Stimulated activated naive CD8-positive, alpha-beta T cell treated with anti-CD3 and anti-CD28 coated beads, Interleukin-15, Interleukin-2, amounts not matched to agents 100 ng/mL and 50 ng/mL, for 24 hours (primary cell): ENCODE data around the gene TRDN.

Experiments
- H3K27ac Mint-ChIP-seq: one replicate; pipeline ENCODE4 v1.8.0; 2021; ENCODE audit warnings: mild to moderate bottlenecking, mixed read lengths
- H3K27me3 Mint-ChIP-seq: one replicate; pipeline ENCODE4 v1.8.0; 2021; ENCODE audit warnings: mixed read lengths
- H3K36me3 Mint-ChIP-seq: one replicate; pipeline ENCODE4 v1.8.0; 2021; ENCODE audit warnings: low read depth, mixed read lengths
- H3K4me1 Mint-ChIP-seq: one replicate; pipeline ENCODE4 v1.8.0; 2021; ENCODE audit warnings: low read depth, mixed read lengths
- H3K4me3 Mint-ChIP-seq: one replicate; pipeline ENCODE4 v1.8.0; 2021; ENCODE audit warnings: mild to moderate bottlenecking, mixed read lengths
- H3K9me3 Mint-ChIP-seq: one replicate; pipeline ENCODE4 v1.8.0; 2021; ENCODE audit warnings: mixed read lengths

Gene TRDN, protein sequence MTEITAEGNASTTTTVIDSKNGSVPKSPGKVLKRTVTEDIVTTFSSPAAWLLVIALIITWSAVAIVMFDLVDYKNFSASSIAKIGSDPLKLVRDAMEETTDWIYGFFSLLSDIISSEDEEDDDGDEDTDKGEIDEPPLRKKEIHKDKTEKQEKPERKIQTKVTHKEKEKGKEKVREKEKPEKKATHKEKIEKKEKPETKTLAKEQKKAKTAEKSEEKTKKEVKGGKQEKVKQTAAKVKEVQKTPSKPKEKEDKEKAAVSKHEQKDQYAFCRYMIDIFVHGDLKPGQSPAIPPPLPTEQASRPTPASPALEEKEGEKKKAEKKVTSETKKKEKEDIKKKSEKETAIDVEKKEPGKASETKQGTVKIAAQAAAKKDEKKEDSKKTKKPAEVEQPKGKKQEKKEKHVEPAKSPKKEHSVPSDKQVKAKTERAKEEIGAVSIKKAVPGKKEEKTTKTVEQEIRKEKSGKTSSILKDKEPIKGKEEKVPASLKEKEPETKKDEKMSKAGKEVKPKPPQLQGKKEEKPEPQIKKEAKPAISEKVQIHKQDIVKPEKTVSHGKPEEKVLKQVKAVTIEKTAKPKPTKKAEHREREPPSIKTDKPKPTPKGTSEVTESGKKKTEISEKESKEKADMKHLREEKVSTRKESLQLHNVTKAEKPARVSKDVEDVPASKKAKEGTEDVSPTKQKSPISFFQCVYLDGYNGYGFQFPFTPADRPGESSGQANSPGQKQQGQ

GRCh38 chr6:123636782-123637181 lies at the start of gene TRDN:
TRDN (minus strand) TSS chr6:123636950; CDS start chr6:123636775, 175 bp downstream.
- no peak within 1 kb of the TSS for H3K4me3 Mint-ChIP-seq
- H3K36me3 Mint-ChIP-seq = no peaks in the 10 kb centered on the region
- H3K27me3 Mint-ChIP-seq = no peaks in the 10 kb centered on the region
- H3K27ac Mint-ChIP-seq = no peak within 1 kb of the TSS
- H3K9me3 Mint-ChIP-seq = peaks cover 3% of the 10 kb centered on the region
- no peaks in the 10 kb centered on the region for H3K4me1 Mint-ChIP-seq

DNA sequence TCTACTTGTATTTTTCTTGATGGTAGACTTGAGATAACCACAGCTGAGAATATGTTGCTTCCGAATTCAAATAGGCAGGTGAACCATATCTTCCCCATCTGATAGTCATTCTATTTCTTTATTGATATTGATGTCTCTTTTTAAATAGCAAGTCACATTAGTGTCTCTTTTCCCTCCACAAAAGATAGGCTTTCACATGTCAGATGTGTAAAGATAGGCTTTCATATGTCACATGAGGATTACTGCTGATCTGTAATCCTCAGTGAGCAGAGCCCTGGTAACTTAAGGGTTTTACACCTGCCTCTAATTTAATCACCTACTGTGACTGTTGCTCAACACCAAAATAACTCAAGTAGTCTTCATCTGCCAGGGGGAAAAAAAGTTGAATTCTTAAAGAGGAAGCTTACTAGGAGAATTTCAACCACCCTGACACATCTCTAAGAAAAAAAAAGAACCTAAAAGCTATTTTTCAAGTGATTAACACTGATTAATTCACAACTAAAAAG lies 45.3 kb upstream of the TRDN start:
- no peaks in the 10 kb centered on the region for H3K9me3 Mint-ChIP-seq
- H3K4me3 Mint-ChIP-seq = no peak overlapping the region
- H3K27ac Mint-ChIP-seq = no peak overlapping the region
- H3K36me3 Mint-ChIP-seq = no peaks in the 10 kb centered on the region
- no peaks in the 10 kb centered on the region for H3K4me1 Mint-ChIP-seq
- H3K27me3 Mint-ChIP-seq = no peaks in the 10 kb centered on the region

DNA sequence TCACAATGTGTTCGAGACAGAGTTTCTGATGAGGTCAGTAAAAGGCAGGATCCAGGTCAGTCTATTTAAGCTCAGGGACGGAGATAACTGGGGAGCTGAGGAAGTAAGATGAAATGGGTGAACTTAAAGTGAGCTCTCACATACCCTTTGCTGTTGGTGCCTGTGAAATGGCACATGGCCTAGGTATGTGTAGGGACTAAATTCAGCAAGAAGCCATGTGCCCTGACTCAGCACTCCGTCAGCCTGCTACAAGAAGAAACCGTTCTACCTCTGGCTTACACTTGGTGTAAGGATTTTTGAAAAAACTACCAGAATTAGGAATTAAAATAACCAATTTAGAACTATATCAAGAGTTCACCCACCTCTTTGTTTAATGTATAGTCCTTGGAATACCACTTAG lies 41.1 kb upstream of the TRDN start:
- no peak overlapping the region for H3K27ac Mint-ChIP-seq
- H3K36me3 Mint-ChIP-seq = no peaks in the 10 kb centered on the region
- no peaks in the 10 kb centered on the region for H3K4me1 Mint-ChIP-seq
- peaks cover 11% of the 10 kb centered on the region for H3K9me3 Mint-ChIP-seq
- no peak overlapping the region for H3K4me3 Mint-ChIP-seq
- H3K27me3 Mint-ChIP-seq = no peaks in the 10 kb centered on the region

DNA sequence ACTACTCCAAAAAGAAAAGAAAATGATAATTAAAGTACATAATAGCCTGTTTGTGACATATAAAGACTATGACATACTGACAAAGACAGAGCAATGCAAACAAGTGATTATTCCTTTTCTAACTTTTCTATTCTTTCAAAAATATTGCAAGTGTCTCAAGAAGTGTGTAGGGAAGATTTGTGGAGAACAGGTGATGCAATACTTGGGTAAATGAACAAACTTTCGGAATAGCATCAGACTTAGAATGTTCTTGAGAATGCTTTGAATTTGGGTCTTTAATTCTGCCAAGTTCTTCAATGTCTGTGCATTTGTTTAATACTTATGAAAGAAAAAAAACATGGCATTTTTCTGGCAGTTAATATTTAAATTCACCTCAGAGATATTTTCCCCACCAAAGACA lies 40.0 kb upstream of the TRDN start:
- Mint-ChIP-seq H3K27ac (no peak overlapping the region), H3K4me1 (no peaks in the 10 kb centered on the region), H3K36me3 (no peaks in the 10 kb centered on the region), H3K4me3 (no peak overlapping the region), H3K9me3 (peaks cover 11% of the 10 kb centered on the region), H3K27me3 (no peaks in the 10 kb centered on the region)

- no peak overlapping the region for H3K27ac Mint-ChIP-seq
- H3K4me1 Mint-ChIP-seq = no peaks in the 10 kb centered on the region
- no peak overlapping the region for H3K4me3 Mint-ChIP-seq
- H3K9me3 Mint-ChIP-seq = no peaks in the 10 kb centered on the region
- H3K27me3 Mint-ChIP-seq = no peaks in the 10 kb centered on the region
- H3K36me3 Mint-ChIP-seq = no peaks in the 10 kb centered on the region
These were observed 32.3 kb upstream of the TRDN start for GRCh38 chr6:123668965-123669591.

DNA sequence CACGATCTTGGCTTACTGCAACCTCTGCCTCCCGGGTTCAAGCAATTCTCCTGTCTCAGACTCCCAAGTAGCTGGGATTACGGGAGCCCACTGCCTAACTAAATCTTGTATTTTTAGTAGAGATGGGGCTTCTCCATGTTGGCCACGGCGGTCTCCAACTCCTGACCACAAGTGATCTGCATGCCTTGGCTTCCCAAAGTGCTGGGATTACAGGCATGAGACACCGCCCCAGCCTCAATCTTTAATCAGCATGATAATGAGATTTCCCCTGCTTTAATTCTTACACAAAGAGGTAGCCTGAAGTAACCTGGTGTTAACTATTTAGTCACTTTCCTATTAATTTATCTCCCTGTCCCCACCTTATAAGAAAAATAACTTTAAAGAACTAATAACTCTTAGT lies 31.3 kb upstream of the TRDN start:
- H3K36me3 Mint-ChIP-seq = no peaks in the 10 kb centered on the region
- no peaks in the 10 kb centered on the region for H3K9me3 Mint-ChIP-seq
- no peaks in the 10 kb centered on the region for H3K4me1 Mint-ChIP-seq
- H3K4me3 Mint-ChIP-seq = no peak overlapping the region
- H3K27me3 Mint-ChIP-seq = no peaks in the 10 kb centered on the region
- no peak overlapping the region for H3K27ac Mint-ChIP-seq

DNA sequence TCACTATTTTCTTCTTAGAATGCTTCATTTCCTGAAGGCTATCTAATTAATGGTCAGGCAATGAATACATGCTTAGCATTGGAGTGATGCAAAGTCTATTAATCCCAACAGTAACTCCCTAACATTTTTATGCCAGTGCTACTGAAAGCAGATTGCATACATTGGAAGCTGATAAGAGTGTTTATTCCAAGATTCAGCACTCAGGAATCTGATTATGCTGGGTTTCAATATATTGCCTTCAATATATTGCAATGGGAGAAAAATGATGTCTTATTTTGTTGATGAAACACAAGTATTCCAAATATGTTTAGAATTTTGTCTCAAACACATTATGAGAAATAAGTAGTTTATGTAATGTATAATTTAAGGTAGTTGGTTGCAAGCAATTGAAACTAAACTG lies 26.7 kb upstream of the TRDN start:
- no peak overlapping the region for H3K4me3 Mint-ChIP-seq
- no peak overlapping the region for H3K27ac Mint-ChIP-seq
- no peaks in the 10 kb centered on the region for H3K27me3 Mint-ChIP-seq
- H3K9me3 Mint-ChIP-seq = peaks cover 3% of the 10 kb centered on the region
- H3K36me3 Mint-ChIP-seq = no peaks in the 10 kb centered on the region
- no peaks in the 10 kb centered on the region for H3K4me1 Mint-ChIP-seq

DNA sequence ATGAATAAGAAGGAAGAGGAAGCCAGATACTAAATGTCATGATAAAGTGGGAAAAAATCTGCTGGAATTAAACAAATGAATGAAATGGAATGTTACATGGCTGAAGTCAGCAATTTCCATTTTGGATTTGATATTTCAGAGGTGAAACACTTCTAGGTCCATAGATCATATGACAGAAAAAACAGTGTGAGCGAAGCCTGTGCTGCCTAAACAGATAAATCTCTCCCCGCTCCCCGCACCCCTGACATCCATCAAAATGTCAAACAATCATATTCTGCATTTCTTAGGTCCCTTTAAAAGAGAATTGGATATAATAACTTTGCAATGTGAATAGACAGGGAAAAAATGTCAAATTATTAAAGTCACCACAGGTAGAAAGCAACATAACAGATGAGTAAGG lies 26.0 kb upstream of the TRDN start:
- Mint-ChIP-seq H3K4me1 (no peaks in the 10 kb centered on the region), H3K9me3 (peaks cover 3% of the 10 kb centered on the region), H3K27ac (no peak overlapping the region), H3K36me3 (no peaks in the 10 kb centered on the region), H3K4me3 (no peak overlapping the region), H3K27me3 (no peaks in the 10 kb centered on the region)

DNA sequence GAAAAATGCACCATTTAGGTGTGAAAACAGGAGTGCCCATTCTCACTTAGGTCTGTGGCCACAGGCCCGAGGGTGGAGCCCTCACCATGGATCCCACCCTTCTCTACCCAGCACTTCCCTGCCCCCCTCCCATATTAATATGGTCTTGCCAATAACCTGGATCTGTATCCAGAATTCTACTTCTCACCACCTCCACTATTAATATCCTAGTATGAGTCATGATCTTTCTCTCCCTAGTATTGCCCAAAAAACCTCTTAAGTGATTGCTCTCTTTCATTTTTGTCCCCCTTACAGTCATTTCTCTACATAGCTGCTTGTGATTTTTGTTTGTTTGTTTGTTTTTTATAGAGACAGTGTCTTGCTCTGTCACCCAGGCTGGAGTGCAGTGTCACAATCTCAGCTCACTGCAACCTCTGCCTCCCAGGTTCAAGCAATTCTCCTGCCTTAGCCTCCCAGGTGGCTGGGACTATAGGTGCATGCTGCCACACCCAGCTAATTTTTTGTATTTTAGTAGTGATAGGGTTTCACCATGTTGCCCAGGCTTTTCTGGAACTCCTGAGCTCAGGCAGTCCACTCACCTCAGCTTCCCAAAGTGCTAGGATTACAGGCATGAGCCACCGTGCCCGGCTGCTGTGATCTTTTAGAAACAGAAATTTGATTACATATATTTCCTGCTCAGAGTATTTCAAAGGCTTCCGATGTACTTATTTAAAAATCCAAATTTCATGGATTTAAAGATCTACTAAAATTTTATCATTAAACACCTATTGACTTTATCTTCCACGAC lies 24.5 kb upstream of the TRDN start:
- no peak overlapping the region for H3K4me3 Mint-ChIP-seq
- peaks cover 3% of the 10 kb centered on the region for H3K9me3 Mint-ChIP-seq
- no peaks in the 10 kb centered on the region for H3K4me1 Mint-ChIP-seq
- no peaks in the 10 kb centered on the region for H3K36me3 Mint-ChIP-seq
- H3K27me3 Mint-ChIP-seq = no peaks in the 10 kb centered on the region
- no peak overlapping the region for H3K27ac Mint-ChIP-seq

DNA sequence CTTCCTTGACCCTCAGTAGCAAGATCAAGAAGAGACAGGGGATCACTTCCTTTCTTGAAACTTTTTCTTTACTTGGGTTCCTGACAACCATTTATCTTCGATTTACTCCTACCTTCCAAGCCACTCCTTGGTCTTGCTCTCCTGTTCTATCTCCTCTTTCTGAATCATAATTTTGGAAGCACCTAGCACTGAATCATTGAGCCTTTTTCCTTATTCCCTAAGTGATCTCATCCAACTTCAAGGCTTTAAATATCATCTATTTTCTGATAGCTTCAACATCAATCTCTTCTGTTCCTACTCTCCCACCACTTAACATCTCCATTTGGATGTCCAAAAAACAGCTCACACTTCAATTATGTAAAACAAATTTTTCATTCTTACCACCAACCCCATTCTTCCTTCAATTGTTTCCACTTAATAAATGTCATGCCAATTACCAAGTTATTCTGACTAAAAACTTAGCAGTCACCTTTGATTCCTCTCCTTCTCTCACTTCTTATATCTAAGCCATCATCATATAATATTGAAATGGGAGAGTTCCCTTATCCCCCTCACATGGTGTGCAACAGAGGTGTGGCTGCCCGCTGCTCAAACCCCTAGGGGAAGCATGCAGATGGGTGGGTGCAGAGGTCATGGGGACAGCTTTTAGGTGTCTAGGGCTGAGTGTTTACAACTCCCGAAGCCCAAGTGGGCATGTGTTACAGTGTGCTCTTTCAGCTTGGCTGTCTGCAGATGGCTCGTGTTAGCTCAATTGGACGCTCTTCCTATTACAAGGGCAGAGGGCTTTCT lies 23.4 kb upstream of the TRDN start:
- no peaks in the 10 kb centered on the region for H3K36me3 Mint-ChIP-seq
- no peak overlapping the region for H3K4me3 Mint-ChIP-seq
- no peaks in the 10 kb centered on the region for H3K4me1 Mint-ChIP-seq
- H3K9me3 Mint-ChIP-seq = peaks cover 3% of the 10 kb centered on the region
- no peak overlapping the region for H3K27ac Mint-ChIP-seq
- no peaks in the 10 kb centered on the region for H3K27me3 Mint-ChIP-seq

GRCh38 chr6:123658848-123659247 lies 22.1 kb upstream of the TRDN start:
- no peak overlapping the region for H3K4me3 Mint-ChIP-seq
- H3K27ac Mint-ChIP-seq = no peak overlapping the region
- no peaks in the 10 kb centered on the region for H3K36me3 Mint-ChIP-seq
- H3K9me3 Mint-ChIP-seq = peaks cover 3% of the 10 kb centered on the region
- H3K4me1 Mint-ChIP-seq = no peaks in the 10 kb centered on the region
- H3K27me3 Mint-ChIP-seq = no peaks in the 10 kb centered on the region

- H3K36me3 Mint-ChIP-seq = no peaks in the 10 kb centered on the region
- H3K4me3 Mint-ChIP-seq = no peak overlapping the region
- H3K27ac Mint-ChIP-seq = no peak overlapping the region
These were observed 19.0 kb upstream of the TRDN start for GRCh38 chr6:123655521-123656306.

GRCh38 chr6:123648723-123649122 lies 12.0 kb upstream of the TRDN start:
- Mint-ChIP-seq H3K4me3 (no peak overlapping the region), H3K27ac (no peak overlapping the region), H3K27me3 (no peaks in the 10 kb centered on the region), H3K36me3 (no peaks in the 10 kb centered on the region), H3K4me1 (no peaks in the 10 kb centered on the region), H3K9me3 (peaks cover 3% of the 10 kb centered on the region)

More at GRCh38 chr6:123655521-123656306, 19.0 kb upstream of the TRDN start:
- Mint-ChIP-seq H3K27me3 (no peaks in the 10 kb centered on the region), H3K9me3 (peaks cover 3% of the 10 kb centered on the region), H3K4me1 (no peaks in the 10 kb centered on the region)
